ENCODE data around the gene PNKD.
A peak's percentile ranks its signal among the peaks of the same experiment; 100 is the strongest.

PNKD gene

GRCh38 chr2:218282173-218282991, 12.1 kb downstream of the PNKD start:
- Histone ChIP-seq H3K27me3 (ENCODE audit: insufficient read depth, poor library complexity, severe bottlenecking) (no peaks in the 10 kb centered on the region), H3K4me3 (replicated peaks; ENCODE audit: insufficient read depth, low read length) (no peak overlapping the region), H3K27ac (replicated peaks) (no peak overlapping the region)
- TF ChIP-seq REST (IDR thresholded peaks at IDR 0.05; ENCODE audit: insufficient replicate concordance, low read depth) (no peak), CTCF (IDR thresholded peaks at IDR 0.05; ENCODE audit: insufficient read depth, low read length) (no peak), POLR2AphosphoS5 (IDR thresholded peaks at IDR 0.05; ENCODE audit: low read depth) (no peak), GABPA (IDR thresholded peaks at IDR 0.05; ENCODE audit: low read depth) (no peak), SPI1 (IDR thresholded peaks at IDR 0.05; ENCODE audit: borderline replicate concordance, low read depth) (no peak)
- no peak for DNase-seq (ENCODE audit: low read depth in 1 of 2, low spot score in 1 of 2)

- no peak for TF ChIP-seq REST (IDR thresholded peaks at IDR 0.05; ENCODE audit: insufficient replicate concordance, low read depth)
- no peak for TF ChIP-seq POLR2AphosphoS5 (IDR thresholded peaks at IDR 0.05; ENCODE audit: low read depth)
- H3K4me3 ChIP-seq (replicated peaks; ENCODE audit: insufficient read depth, low read length), result no peak overlapping the region
- H3K27ac ChIP-seq (replicated peaks), result no peak overlapping the region
- H3K27me3 ChIP-seq (ENCODE audit: insufficient read depth, poor library complexity, severe bottlenecking), result no peaks in the 10 kb centered on the region
- no peak for DNase-seq (ENCODE audit: low read depth in 1 of 2, low spot score in 1 of 2)
These were observed 13.9 kb downstream of the PNKD start for GRCh38 chr2:218284106-218284811.

GRCh38 chr2:218285604-218286003, 15.3 kb downstream of the PNKD start:
- DNase-seq (ENCODE audit: low read depth in 1 of 2, low spot score in 1 of 2), result no peak
- Histone ChIP-seq H3K27me3 (ENCODE audit: insufficient read depth, poor library complexity, severe bottlenecking) (no peaks in the 10 kb centered on the region), H3K4me3 (replicated peaks; ENCODE audit: insufficient read depth, low read length) (no peak overlapping the region), H3K27ac (replicated peaks) (peak overlapping the region; percentile 73)
- TF ChIP-seq GABPA (IDR thresholded peaks at IDR 0.05; ENCODE audit: low read depth) (no peak), POLR2AphosphoS5 (IDR thresholded peaks at IDR 0.05; ENCODE audit: low read depth) (no peak), REST (IDR thresholded peaks at IDR 0.05; ENCODE audit: insufficient replicate concordance, low read depth) (no peak), SPI1 (IDR thresholded peaks at IDR 0.05; ENCODE audit: borderline replicate concordance, low read depth) (no peak), CTCF (IDR thresholded peaks at IDR 0.05; ENCODE audit: insufficient read depth, low read length) (no peak)
